Activated naive CD4-positive, alpha-beta T cell treated with anti-CD3 and anti-CD28 coated beads, Interleukin-2, amount 50 U/mL, for 16 hours (primary cell): ENCODE data around the gene ARHGDIA.
A peak's percentile ranks its signal among the peaks of the same experiment; 100 is the strongest.
"Not testable (repeated sequence)": the region's sequence is repeated elsewhere in the genome, so short reads cannot be mapped to it uniquely, and the experiment has no call there.

Experiments used
- DNase-seq: peaks from one replicate; pipeline ENCODE4 v3.0.0-alpha.2; 2020

Gene ARHGDIA

GRCh38 chr17:81842725-81843504 is 28.2 kb downstream of the ARHGDIA start:
- no peak for DNase-seq

GRCh38 chr17:81842378-81842724 is 28.8 kb downstream of the ARHGDIA start:
- DNase-seq = no peak

- no peak for DNase-seq
These were observed 29.3 kb downstream of the ARHGDIA start for GRCh38 chr17:81841866-81842265.

- no peak for DNase-seq
These were observed 30.0 kb downstream of the ARHGDIA start for GRCh38 chr17:81840826-81841778.

GRCh38 chr17:81840059-81840458 is 31.1 kb downstream of the ARHGDIA start:
- not testable (repeated sequence) for DNase-seq

- DNase-seq = no peak
These were observed 31.8 kb downstream of the ARHGDIA start for GRCh38 chr17:81839301-81839700.

GRCh38 chr17:81838753-81839255 is 32.3 kb downstream of the ARHGDIA start:
- no peak for DNase-seq

DNA sequence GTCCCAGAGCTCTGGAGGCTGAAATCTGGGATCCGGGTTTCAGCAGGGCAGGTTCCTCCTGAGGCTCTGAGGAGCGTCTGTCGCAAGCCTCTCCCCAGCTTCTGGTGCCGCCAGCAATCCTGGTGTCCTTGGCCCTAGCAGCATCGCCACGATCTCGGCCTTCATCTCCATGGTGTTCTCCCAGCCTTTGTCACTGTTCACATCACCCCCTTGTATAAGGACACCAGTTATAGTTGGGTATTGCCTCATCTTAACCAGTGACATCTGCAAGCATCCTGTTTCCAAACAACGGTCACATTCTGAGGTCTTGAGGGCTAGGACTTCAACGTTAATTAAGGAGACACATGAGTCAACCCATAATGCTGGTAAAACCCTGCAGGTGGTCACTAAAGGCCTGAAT is 33.5 kb downstream of the ARHGDIA start:
- DNase-seq = no peak

- DNase-seq = no peak
These were observed 36.3 kb downstream of the ARHGDIA start, which contains the start of gene PPP1R27 for GRCh38 chr17:81834831-81835267. Gene PPP1R27, minus strand, starts transcription at chr17:81835050. Its CDS starts 97 bp downstream, at chr17:81834953.

- DNase-seq = no peak
These were observed 37.0 kb downstream of the ARHGDIA start for GRCh38 chr17:81833921-81834830.

- peak; percentile 95 for DNase-seq
These were observed 37.8 kb downstream of the ARHGDIA start, which contains the start of gene MCRIP1 for GRCh38 chr17:81833160-81833920. Gene MCRIP1, minus strand, starts transcription at chr17:81833291. Its CDS starts 8,785 bp downstream, at chr17:81824506.

GRCh38 chr17:81832608-81833159 is 38.5 kb downstream of the ARHGDIA start:
- peak; percentile 56 for DNase-seq

- DNase-seq = peak; percentile 60
These were observed 39.1 kb downstream of the ARHGDIA start for GRCh38 chr17:81831957-81832607.

DNA sequence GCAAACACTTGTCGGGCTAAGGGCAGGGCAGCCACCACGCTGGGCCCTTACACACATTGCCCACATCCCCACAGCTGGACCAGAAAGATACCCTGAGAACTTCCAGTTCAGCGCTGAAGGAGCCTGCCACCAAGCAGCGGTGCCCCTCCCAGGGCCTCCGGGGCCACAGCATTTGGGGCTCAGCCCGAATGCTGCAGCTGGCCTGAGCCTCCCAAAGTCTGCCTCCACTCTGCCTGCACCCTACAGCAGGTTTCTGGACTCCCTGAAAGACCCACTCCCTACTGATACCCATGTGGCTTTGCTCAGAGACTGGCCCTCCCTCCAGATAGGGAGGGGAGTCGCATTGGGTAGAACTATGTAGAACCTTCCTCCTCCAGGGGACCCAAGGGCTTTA is 39.6 kb downstream of the ARHGDIA start:
- no peak for DNase-seq

GRCh38 chr17:81829858-81830257 is 41.3 kb downstream of the ARHGDIA start:
- DNase-seq = no peak

DNA sequence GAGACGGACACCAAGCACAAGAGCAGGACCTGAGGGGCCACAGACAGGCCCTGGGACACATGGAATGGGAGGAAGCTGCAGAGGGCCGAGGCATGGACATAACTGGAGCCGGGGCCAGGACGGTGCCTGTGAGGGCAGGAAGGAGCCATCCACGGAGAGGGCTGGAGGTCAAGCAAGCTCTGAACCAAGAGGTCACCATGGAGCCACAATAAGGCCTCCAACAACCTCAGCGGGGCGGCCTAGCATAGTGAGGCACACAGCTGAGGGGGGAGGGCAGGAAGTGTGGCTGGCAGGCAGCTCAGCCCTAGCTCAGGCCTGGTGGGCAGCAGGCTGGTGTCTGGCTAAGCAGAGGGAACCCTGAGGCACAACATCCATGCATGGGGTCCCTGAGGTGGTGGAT is 42.5 kb downstream of the ARHGDIA start:
- DNase-seq = no peak

DNA sequence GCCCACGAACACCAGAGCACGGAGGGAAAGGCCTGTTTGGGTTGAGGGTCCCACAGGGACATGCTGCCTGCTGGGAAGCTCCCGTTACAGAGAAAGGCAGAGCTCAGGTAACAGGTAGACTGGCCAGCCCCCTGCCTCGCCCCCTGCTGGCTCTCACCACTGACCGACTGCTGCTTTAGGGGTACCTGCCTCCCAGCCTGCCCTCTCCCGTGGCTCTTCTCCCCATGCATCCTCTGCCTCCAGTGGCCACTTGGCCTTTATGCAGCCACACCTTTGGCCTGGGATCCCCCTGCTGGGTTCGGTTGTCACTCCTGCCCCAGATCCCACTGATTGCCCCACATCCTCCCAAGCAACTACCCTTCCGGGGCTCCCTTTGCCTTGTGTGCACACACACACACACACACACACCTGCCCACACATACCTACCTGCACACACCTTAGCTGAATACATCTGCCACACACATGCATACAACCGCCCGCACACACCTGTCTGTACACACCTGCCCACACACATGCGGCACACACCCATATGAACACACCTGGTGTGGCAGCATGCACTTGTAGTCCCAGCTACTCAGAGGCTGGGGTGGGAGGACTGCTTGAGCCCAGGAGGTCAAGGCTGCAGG is 45.2 kb downstream of the ARHGDIA start:
- no peak for DNase-seq

DNA sequence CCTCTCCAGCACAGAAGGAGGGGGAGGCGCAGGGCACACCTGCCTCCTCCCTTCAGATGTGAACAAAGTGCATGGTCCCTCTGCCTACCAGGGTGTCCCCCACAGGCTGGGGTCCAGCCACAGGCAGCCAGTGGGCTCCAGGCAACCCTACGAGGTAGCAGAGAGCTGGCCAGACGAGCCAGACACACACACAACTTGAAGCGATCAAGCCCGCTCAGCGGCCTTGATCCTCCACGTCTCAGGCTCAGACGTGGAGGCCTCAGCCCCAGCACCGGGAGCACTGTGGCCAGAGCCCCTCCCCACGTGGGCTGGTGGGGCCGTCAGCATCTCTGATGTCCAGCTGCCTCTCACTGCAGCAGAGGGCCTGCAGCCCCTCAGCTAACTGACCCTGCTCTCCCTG is 46.5 kb downstream of the ARHGDIA start:
- no peak for DNase-seq

GRCh38 chr17:81823820-81824550 is 47.2 kb downstream of the ARHGDIA start:
- DNase-seq = no peak
